Measurements from ENCODE around the gene TBX18. TPM values are rescaled to one million over a fixed set of nuclear protein-coding genes. Genes with fewer than 3 reads are reported as not detected.

The TBX18 gene
- total and polyA plus RNA-seq, 9 of the 15 experiments (the other 6 are each of a cell fraction or from before 2014, with no cell fraction given): 4.0 to 36.1 (median 20.7) TPM

GRCh38 chr6:84763003-84763885, 1.2 kb downstream of the TBX18 start (continued):
- TF ChIP-seq PRPF4 (IDR thresholded peaks at IDR 0.05; ENCODE audit: insufficient read depth, low read depth, low read length, poor library complexity, severe bottlenecking) (no peak), HSF4 (CRISPR knock-in tag; IDR thresholded peaks at IDR 0.05; ENCODE audit: borderline replicate concordance) (no peak), ZNF79 (CRISPR knock-in tag; IDR thresholded peaks at IDR 0.05; ENCODE audit: low read depth) (no peak), HMG20A (CRISPR knock-in tag; conservative IDR thresholded peaks at IDR 0.05) (no peak), PYGO2 (tag; IDR thresholded peaks at IDR 0.05) (no peak), ZNF212 (CRISPR knock-in tag; IDR thresholded peaks at IDR 0.05) (no peak), GATA2 (CRISPR knock-in tag; IDR thresholded peaks at IDR 0.05) (no peak), ARHGAP35 (IDR thresholded peaks at IDR 0.05; ENCODE audit: partially characterized antibody) (no peak), SMC3 (conservative IDR thresholded peaks at IDR 0.05; ENCODE audit: insufficient read depth, low read depth, low read length) (no peak), IRF1 (CRISPR knock-in tag; IDR thresholded peaks at IDR 0.05; ENCODE audit: borderline replicate concordance) (no peak), SREBF1 (IDR thresholded peaks at IDR 0.05; ENCODE audit: borderline replicate concordance, low read depth, low read length) (no peak), ATF1 (CRISPR knock-in tag; IDR thresholded peaks at IDR 0.05) (peak; percentile 4; the same call in 1 of the 2 replicates), ATF1 (tag; IDR thresholded peaks at IDR 0.05) (peak; percentile 32), KDM4B (IDR thresholded peaks at IDR 0.05; ENCODE audit: borderline replicate concordance in 2 of 2, low read depth in 1 of 2) (no peak; a peak in 1 of 4 replicates), ZNF175 (CRISPR knock-in tag; IDR thresholded peaks at IDR 0.05; ENCODE audit: low read depth) (no peak), GATAD2B (IDR thresholded peaks at IDR 0.05; ENCODE audit: borderline replicate concordance) (peak; percentile 42; the same call in 1 of the 2 replicates), KDM2B (CRISPR knock-in tag; IDR thresholded peaks at IDR 0.05) (0 out of 2 replicates have a peak, but pooled peaks have one; percentile 35), ETS2 (tag; IDR thresholded peaks at IDR 0.05; ENCODE audit: borderline replicate concordance, poor library complexity, severe bottlenecking) (no peak), TRIM28 (IDR thresholded peaks at IDR 0.05) (no peak), SMAD3 (CRISPR knock-in tag; conservative IDR thresholded peaks at IDR 0.05) (no peak), NR0B1 (IDR thresholded peaks at IDR 0.05; ENCODE audit: partially characterized antibody) (no peak), ZNF518B (CRISPR knock-in tag; IDR thresholded peaks at IDR 0.05) (no peak)
